ENCODE results near the gene NCDN. TPM values are rescaled to one million over a fixed set of nuclear protein-coding genes. Genes with fewer than 3 reads are reported as not detected.

The NCDN gene
- total and polyA plus RNA-seq, 2 of the 8 experiments (the other 6 are each of a cell fraction or from before 2014, with no cell fraction given), result 26.2 to 35.4 TPM

DNA sequence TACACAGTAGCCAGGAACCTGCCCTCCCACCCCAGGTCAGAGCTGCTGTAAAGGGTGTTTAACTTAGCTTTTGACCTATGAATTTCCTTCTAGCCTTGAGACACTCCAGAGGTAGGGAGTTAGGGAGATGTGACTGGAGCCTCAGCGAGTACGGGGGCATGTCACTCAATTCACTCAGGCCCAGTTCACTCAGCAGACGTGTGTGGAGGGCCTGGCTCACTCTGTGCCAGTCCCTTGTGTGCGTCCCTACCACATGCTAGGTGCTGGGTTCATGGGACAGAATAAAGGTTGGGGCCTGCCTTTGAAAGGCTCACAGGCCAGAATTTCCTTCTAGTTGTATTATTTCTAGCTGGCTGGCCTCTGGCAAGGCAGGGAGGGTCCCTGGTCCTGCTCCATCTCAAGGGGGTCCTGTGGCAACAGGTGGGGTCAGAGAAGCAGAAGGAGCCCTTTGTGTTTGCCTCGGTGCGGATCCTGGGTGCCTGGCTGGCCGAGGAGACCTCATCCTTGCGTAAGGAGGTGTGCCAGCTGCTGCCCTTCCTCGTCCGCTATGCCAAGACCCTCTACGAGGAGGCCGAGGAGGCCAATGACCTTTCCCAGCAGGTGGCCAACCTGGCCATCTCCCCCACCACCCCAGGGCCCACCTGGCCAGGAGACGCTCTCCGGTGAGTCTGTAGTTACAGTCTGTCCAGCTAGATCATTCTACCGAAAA lies 4.5 kb downstream of the NCDN start:
- Histone ChIP-seq H3K14ac (ENCODE audit: insufficient read length) (no peak overlapping the region), H4K20me1 (replicated peaks in 1 of 2; ENCODE audit: control insufficient read depth in 1 of 2, insufficient read depth in 2 of 2, low read length in 2 of 2) (peaks cover 0 to 23% of the 10 kb centered on the region in 2 experiments), H3K4ac (replicated peaks; ENCODE audit: insufficient read length, low read depth, low read length) (no peak overlapping the region), H3K18ac (ENCODE audit: extremely low read depth, low read length) (no peak overlapping the region), H4K91ac (replicated peaks; ENCODE audit: insufficient read length, low read length) (no peak overlapping the region), H4K5ac (ENCODE audit: insufficient read length, low read depth, low read length) (no peak overlapping the region), H2BK15ac (ENCODE audit: low read length) (no peak overlapping the region), H3K4me2 (ENCODE audit: insufficient read depth in 1 of 2, low read depth in 2 of 2, low read length in 2 of 2) (no peak overlapping the region), H3K23me2 (ENCODE audit: low read depth, low read length) (peaks cover 7% of the 10 kb centered on the region; the same call in 1 of the 2 replicates), H3K9me3 (ENCODE audit: insufficient read depth in 2 of 2, low read depth in 1 of 2, low read length in 1 of 2) (no peaks in the 10 kb centered on the region), H3K56ac (replicated peaks; ENCODE audit: insufficient read length, low read depth, low read length) (no peak overlapping the region), H3K4me1 (replicated peaks in 1 of 4; ENCODE audit: control insufficient read depth in 3 of 4, insufficient read depth in 4 of 4, low read length in 3 of 4) (peaks cover 0 to 5% (median 0%) of the 10 kb centered on the region in 4 experiments; a peak in 3 of 7 replicates), H3K4me3 (ENCODE audit: extremely low read depth in 1 of 4, insufficient read depth in 2 of 4, low read depth in 3 of 4, low read length in 4 of 4) (no peak overlapping the region), H2BK20ac (ENCODE audit: low read length) (no peak overlapping the region), H3K23ac (ENCODE audit: insufficient read length) (no peak overlapping the region), H3K27ac (ENCODE audit: low read depth, low read length) (no peak overlapping the region), H3K79me2 (ENCODE audit: control insufficient read depth in 1 of 2, insufficient read depth in 2 of 2, low read length in 2 of 2) (peaks cover 0 to 6% of the 10 kb centered on the region in 2 experiments; a peak in 1 of 4 replicates), H2BK5ac (ENCODE audit: low read depth, low read length) (no peak overlapping the region), H3K79me1 (ENCODE audit: low read depth, low read length) (peaks cover 3% of the 10 kb centered on the region), H3K36me3 (ENCODE audit: control insufficient read depth in 2 of 4, insufficient read depth in 4 of 4, low read length in 3 of 4) (peaks cover 14 to 25% (median 19%) of the 10 kb centered on the region in 4 experiments; a peak in 6 of 8 replicates), H2BK120ac (replicated peaks; ENCODE audit: low read depth, low read length) (no peak overlapping the region), H3K27me3 (replicated peaks in 1 of 4; ENCODE audit: control insufficient read depth in 3 of 4, extremely low read depth in 1 of 4, insufficient read depth in 3 of 4, low read length in 3 of 4) (no peaks in the 10 kb centered on the region), H4K8ac (ENCODE audit: extremely low read depth, insufficient read depth, low read length) (no peak overlapping the region), H2AK5ac (ENCODE audit: low read depth, low read length) (no peak overlapping the region), H2AFZ (ENCODE audit: low read length) (no peak overlapping the region), H3K9ac (replicated peaks in 1 of 4; ENCODE audit: extremely low read depth in 1 of 4, low read depth in 3 of 4, low read length in 3 of 4) (no peak overlapping the region), H2BK12ac (ENCODE audit: low read depth, low read length) (no peak overlapping the region)
- 94% methylated on average over 15 of the region's 15 CpGs; no CpG with 5 or more reads in 1 of the 2 experiments for WGBS, 2 experiments (ENCODE audit: extremely low coverage in 1 of 2, insufficient coverage in 1 of 2, insufficient read length in 1 of 2, insufficient replicate concordance in 2 of 2, low coverage in 1 of 2, low lambda C conversion rate in 2 of 2, missing lambda C conversion rate in 1 of 2)
- no peak for TF ChIP-seq POLR2A (IDR thresholded peaks at IDR 0.05; ENCODE audit: control extremely low read depth in 1 of 2, low read depth in 2 of 2, low read length in 2 of 2)
- no peak for TF ChIP-seq POLR2AphosphoS5 (IDR thresholded peaks at IDR 0.05; ENCODE audit: low read depth, low read length)
- no peak for TF ChIP-seq RNF2 (IDR thresholded peaks at IDR 0.05; ENCODE audit: borderline replicate concordance, low read depth, low read length, missing control alignments, poor library complexity, severe bottlenecking)
- TF ChIP-seq CTBP2 (IDR thresholded peaks at IDR 0.05; ENCODE audit: borderline replicate concordance, insufficient read depth, insufficient read length, low read length), result no peak
- TF ChIP-seq, protein P1, sequence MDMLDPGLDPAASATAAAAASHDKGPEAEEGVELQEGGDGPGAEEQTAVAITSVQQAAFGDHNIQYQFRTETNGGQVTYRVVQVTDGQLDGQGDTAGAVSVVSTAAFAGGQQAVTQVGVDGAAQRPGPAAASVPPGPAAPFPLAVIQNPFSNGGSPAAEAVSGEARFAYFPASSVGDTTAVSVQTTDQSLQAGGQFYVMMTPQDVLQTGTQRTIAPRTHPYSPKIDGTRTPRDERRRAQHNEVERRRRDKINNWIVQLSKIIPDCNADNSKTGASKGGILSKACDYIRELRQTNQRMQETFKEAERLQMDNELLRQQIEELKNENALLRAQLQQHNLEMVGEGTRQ (IDR thresholded peaks at IDR 0.05; ENCODE audit: low read length), result no peak
- TF ChIP-seq BRCA1 (IDR thresholded peaks at IDR 0.05; ENCODE audit: low read depth, low read length), result no peak
- TF ChIP-seq NRF1 (IDR thresholded peaks at IDR 0.05; ENCODE audit: low read depth, low read length), result no peak
- FAIRE-seq (no peak), DNase-seq (ENCODE audit: low read depth in 1 of 2, low spot score in 2 of 2) (no peak)
- POLR2A ChIA-PET (ENCODE audit: partially characterized antibody), result interaction anchor here (0.5 to 1.2 kb wide), 4 partner anchors 10 to 165 kb away, joined by 3 read pairs; no protein-coding TSS in a partner anchor
- CTCF ChIA-PET (ENCODE audit: partially characterized antibody), result interaction anchor here (1.0 to 7.6 kb wide), 7 partner anchors 9 to 208 kb away, joined by 3 to 72 read pairs (median 4); partner anchors contain the start of gene CLSPN

Measured in H1 (cell line).